Measurements from ENCODE around the gene POR.

- TF ChIP-seq, protein P1, sequence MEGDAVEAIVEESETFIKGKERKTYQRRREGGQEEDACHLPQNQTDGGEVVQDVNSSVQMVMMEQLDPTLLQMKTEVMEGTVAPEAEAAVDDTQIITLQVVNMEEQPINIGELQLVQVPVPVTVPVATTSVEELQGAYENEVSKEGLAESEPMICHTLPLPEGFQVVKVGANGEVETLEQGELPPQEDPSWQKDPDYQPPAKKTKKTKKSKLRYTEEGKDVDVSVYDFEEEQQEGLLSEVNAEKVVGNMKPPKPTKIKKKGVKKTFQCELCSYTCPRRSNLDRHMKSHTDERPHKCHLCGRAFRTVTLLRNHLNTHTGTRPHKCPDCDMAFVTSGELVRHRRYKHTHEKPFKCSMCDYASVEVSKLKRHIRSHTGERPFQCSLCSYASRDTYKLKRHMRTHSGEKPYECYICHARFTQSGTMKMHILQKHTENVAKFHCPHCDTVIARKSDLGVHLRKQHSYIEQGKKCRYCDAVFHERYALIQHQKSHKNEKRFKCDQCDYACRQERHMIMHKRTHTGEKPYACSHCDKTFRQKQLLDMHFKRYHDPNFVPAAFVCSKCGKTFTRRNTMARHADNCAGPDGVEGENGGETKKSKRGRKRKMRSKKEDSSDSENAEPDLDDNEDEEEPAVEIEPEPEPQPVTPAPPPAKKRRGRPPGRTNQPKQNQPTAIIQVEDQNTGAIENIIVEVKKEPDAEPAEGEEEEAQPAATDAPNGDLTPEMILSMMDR (IDR thresholded peaks at IDR 0.05), result peak; percentile 83 to 93 (median 90)
- TF ChIP-seq POLR2AphosphoS5 (IDR thresholded peaks at IDR 0.05) (peak in 1 of 2 donors; percentile 38), POLR2A (IDR thresholded peaks at IDR 0.05; ENCODE audit: low read depth) (no peak), EP300 (IDR thresholded peaks at IDR 0.05) (no peak)
Measured at GRCh38 chr7:75866489-75867389, 48.2 kb upstream of the POR start.

All from esophagus muscularis mucosa (tissue), 4 donors.